Omental fat pad (tissue), 4 donors: ENCODE measurements around the gene DOLPP1. TPM values are rescaled to one million over a fixed set of nuclear protein-coding genes. Genes with fewer than 3 reads are reported as not detected.

Source experiments
- ATAC-seq: fragments of 150-250 bp; one replicate; pipeline ENCODE4 v1.9.1; 2016; ENCODE audit warnings: mild to moderate bottlenecking, moderate library complexity; ENCODE audit not compliant: low FRiP score
- DNase-seq: peaks from one replicate; pipeline ENCODE4 v3.0.0-alpha.2; 2019; ENCODE audit warnings: low spot score
- CTCF ChIP-seq, 3 donors: fragments of 450-650 bp; IDR thresholded peaks; one replicate each; pipeline ENCODE4 v1.5.1; 2016 to 2017; ENCODE audit warnings: antibody characterized with exemption in 3 of 3, mild to moderate bottlenecking in 3 of 3, moderate library complexity in 2 of 3
- total RNA-seq, 4 donors: library from RNA; depleted of rRNA; stranded (reverse); fragments of >200 nt; gene quantifications; one replicate each; pipeline ENCODE4 v1.1.0, GENCODE V29; 2016

The DOLPP1 gene
- total RNA-seq, 4 donors from 2014 or later, result 4.8 to 7.2 (median 6.6) TPM

DNA sequence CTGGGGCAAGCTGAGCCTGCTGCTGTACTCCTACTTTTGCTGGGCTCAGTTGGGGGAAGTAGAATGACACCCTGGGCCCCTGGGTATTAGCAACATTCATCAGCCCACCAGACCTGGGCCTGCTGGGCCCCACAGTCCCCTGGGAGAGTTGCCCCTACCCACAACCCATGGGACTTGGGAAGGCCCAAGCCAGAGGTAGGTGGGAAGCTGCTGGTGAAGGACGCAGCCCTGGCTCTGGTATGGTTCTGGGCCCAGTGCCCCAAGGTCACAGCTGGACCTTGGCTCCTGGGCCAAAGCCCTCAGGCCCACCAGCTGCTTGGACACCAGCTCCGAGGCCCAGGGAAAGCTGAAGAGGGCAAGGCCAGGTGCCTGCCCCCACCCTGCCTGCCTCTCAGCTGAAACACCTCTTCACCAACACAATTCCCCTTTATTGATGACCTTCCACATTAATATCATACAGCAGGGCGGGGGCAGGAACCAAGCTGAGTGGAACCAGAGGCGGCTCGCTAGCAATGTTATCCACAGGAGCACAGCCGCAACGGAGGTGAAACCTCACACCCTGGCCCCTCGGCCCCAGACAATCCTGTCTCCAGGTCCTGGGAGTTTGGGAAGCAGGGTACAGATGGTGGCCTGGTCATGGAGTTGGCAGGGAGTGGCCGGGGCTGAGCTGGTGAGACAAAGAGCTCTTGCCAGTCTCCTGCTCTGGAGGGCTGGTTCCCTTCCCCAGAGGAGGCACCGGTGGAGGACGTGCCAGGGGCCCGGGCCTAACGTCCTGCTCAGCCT lies 13.7 kb downstream of the DOLPP1 start:
- no peak for TF ChIP-seq CTCF (IDR thresholded peaks at IDR 0.05)
- DNase-seq, result no peak
- no peak for ATAC-seq

DNA sequence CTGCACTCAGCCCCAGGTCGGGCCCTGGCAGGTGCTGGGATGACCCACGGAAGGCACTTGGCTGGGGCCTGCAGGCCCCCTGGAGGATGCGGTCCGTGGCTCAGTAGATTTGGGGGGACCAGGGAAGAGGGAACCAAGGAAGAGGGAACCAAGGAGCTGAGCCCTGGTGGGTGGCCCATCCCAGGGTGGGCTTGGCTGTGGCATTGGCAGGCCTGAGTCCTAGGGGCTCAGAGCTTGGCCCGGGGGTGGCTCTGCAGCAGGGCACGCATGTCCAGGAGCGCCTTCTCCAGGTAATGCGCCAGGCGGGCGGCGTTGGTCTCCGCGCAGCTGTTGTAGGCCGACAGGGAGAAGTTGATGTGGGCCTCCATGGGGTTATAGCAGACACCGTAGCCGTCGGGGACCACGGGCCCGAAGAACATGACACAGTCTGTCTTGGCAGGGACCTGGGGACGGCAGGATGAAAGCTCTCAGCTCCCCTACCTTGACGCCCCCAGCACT lies 14.3 kb downstream of the DOLPP1 start:
- no peak for TF ChIP-seq CTCF (IDR thresholded peaks at IDR 0.05)
- ATAC-seq (no peak), DNase-seq (no peak)

DNA sequence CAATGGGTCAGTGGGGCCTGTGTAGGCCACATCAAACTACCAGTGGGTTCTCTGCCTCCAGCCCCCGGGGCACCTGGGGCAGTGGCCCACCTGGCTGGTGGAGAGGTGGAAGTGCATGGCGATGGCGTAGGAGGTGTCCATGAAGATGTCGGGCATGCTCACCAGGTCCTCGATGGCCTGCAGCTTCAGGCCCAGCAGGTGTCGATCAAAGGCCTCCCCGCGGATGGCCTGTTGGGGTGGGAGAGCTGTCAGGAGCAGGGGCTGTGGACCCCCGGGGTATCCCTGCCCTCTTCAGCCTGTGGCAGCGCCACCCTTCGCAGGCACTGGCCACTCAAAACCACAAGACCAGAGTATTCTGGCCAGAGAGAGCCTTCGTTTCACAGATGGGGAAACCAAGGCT lies 15.0 kb downstream of the DOLPP1 start:
- no peak for DNase-seq
- no peak for TF ChIP-seq CTCF (IDR thresholded peaks at IDR 0.05)
- no peak for ATAC-seq

DNA sequence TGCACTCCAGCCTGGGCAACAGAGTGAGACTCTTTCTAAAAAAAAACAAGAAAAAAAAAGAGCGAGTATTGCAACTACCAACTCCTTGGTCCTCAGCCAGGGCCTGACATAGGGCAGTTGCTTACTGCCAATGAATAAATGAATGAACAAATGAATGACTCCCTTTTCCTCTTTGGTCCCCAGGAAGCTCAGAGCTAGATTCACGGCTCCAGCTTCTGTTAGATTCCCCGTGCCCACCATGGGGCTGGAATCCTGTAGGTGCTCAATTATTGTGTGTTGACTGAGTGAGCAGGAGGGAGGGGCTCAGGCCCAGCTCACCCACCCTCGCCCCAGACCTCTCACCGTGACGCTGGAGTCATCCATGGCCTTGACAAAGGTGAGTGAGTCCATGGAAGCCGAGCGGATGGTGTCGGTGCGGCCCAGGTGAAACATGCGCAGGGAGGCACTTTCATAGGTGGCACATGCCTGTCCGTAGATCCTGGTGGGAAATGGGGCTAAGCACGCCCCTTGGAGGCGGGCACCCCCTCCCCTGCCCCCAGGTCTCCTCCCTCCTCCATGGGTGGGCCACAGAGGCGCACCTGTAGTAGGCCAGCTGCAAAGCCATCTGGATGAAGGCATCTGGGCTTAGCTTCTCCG lies 16.9 kb downstream of the DOLPP1 start:
- ATAC-seq (no peak), DNase-seq (no peak)
- no peak for TF ChIP-seq CTCF (IDR thresholded peaks at IDR 0.05)

DNA sequence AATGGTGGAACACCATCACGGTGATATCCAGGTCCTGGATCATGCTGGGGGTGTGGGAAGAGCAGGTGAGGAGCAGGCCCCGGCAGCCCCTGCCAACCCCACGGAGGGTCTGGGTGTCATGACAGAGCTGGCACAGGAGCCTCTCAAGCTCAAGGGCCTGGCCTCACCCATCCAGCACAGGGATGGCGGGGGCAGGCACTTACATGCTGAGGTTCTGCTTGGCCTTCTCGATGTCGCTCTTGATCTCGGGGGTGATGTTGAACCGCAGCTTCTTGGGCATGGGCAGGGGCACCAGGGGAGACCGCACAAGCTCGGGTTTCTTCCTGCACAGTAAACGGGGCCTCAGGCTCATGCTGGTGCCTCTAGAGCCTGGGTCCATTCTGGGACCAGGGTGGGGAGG lies 17.4 kb downstream of the DOLPP1 start:
- no peak for ATAC-seq

GRCh38 chr9:129100383-129101169 lies 19.7 kb downstream of the DOLPP1 start:
- no peak for TF ChIP-seq CTCF (IDR thresholded peaks at IDR 0.05)
- DNase-seq (no peak), ATAC-seq (no peak)

More for the DNA sequence above, 17.4 kb downstream of the DOLPP1 start:
- TF ChIP-seq CTCF (IDR thresholded peaks at IDR 0.05), result no peak
- DNase-seq, result no peak
